ENCODE results near the gene USP32. TPM values are rescaled to one million over a fixed set of nuclear protein-coding genes. Genes with fewer than 3 reads are reported as not detected.
"Not testable (repeated sequence)": the region's sequence is repeated elsewhere in the genome, so short reads cannot be mapped to it uniquely, and the experiment has no call there.

Gene USP32
- total RNA-seq, 1 donor from 2014 or later = 22.8 TPM

- no peak overlapping the region for H3K4me3 ChIP-seq
- no peak for DNase-seq
Observed at GRCh38 chr17:60335289-60335688, 56.6 kb downstream of the USP32 start.

GRCh38 chr17:60333628-60334031 is 58.3 kb downstream of the USP32 start:
- no peak for DNase-seq
- intact Hi-C loops (cut with micrococcal nuclease) = no loop called here
- TF ChIP-seq CTCF (IDR thresholded peaks at IDR 0.05; ENCODE audit: borderline replicate concordance) = no peak

More at GRCh38 chr17:60335289-60335688, 56.6 kb downstream of the USP32 start:
- no peak for TF ChIP-seq CTCF (IDR thresholded peaks at IDR 0.05; ENCODE audit: borderline replicate concordance)
- H3K27me3 ChIP-seq (ENCODE audit: low read depth) = no peaks in the 10 kb centered on the region
- no peaks in the 10 kb centered on the region for H3K9me3 ChIP-seq (replicated peaks)
- intact Hi-C loops (cut with micrococcal nuclease) = no loop called here
- H3K4me1 ChIP-seq = no peaks in the 10 kb centered on the region
- no peaks in the 10 kb centered on the region for H3K36me3 ChIP-seq
- no peak overlapping the region for H3K27ac ChIP-seq (replicated peaks)

GRCh38 chr17:60333072-60333471 is 58.9 kb downstream of the USP32 start:
- DNase-seq; H3K4me1 ChIP-seq; H3K27ac ChIP-seq (replicated peaks); intact Hi-C loops (cut with micrococcal nuclease); H3K27me3 ChIP-seq (ENCODE audit: low read depth); H3K9me3 ChIP-seq (replicated peaks); H3K4me3 ChIP-seq: not testable (repeated sequence)
- H3K36me3 ChIP-seq = peaks cover 11% of the 10 kb centered on the region

More at GRCh38 chr17:60333628-60334031, 58.3 kb downstream of the USP32 start:
- peaks cover 5% of the 10 kb centered on the region for H3K36me3 ChIP-seq
- H3K4me3 ChIP-seq = no peak overlapping the region
- H3K27me3 ChIP-seq (ENCODE audit: low read depth) = no peaks in the 10 kb centered on the region
- H3K4me1 ChIP-seq = no peaks in the 10 kb centered on the region
- H3K27ac ChIP-seq (replicated peaks) = no peak overlapping the region
- H3K9me3 ChIP-seq (replicated peaks) = no peaks in the 10 kb centered on the region

GRCh38 chr17:60332574-60332973 is 59.4 kb downstream of the USP32 start:
- intact Hi-C loops (cut with micrococcal nuclease) = no loop called here
- DNase-seq = no peak
- no peaks in the 10 kb centered on the region for H3K4me1 ChIP-seq
- H3K36me3 ChIP-seq = peaks cover 16% of the 10 kb centered on the region
- no peak for TF ChIP-seq CTCF (IDR thresholded peaks at IDR 0.05; ENCODE audit: borderline replicate concordance)
- no peak overlapping the region for H3K4me3 ChIP-seq
- H3K9me3 ChIP-seq (replicated peaks) = no peaks in the 10 kb centered on the region
- H3K27me3 ChIP-seq (ENCODE audit: low read depth) = no peaks in the 10 kb centered on the region
- H3K27ac ChIP-seq (replicated peaks) = no peak overlapping the region

- no peak overlapping the region for H3K27ac ChIP-seq (replicated peaks)
- intact Hi-C loops (cut with micrococcal nuclease) = no loop called here
- no peak for TF ChIP-seq CTCF (IDR thresholded peaks at IDR 0.05; ENCODE audit: borderline replicate concordance)
Observed at GRCh38 chr17:60330731-60331130, 61.2 kb downstream of the USP32 start.

GRCh38 chr17:60328679-60329078 is 63.3 kb downstream of the USP32 start:
- no peaks in the 10 kb centered on the region for H3K4me1 ChIP-seq
- no peaks in the 10 kb centered on the region for H3K9me3 ChIP-seq (replicated peaks)
- H3K27ac ChIP-seq (replicated peaks) = no peak overlapping the region
- no peak overlapping the region for H3K4me3 ChIP-seq
- H3K36me3 ChIP-seq = peaks cover 17% of the 10 kb centered on the region
- TF ChIP-seq CTCF (IDR thresholded peaks at IDR 0.05; ENCODE audit: borderline replicate concordance) = no peak
- intact Hi-C loops (cut with micrococcal nuclease) = no loop called here
- no peak for DNase-seq
- H3K27me3 ChIP-seq (ENCODE audit: low read depth) = no peaks in the 10 kb centered on the region

More at GRCh38 chr17:60330731-60331130, 61.2 kb downstream of the USP32 start:
- Histone ChIP-seq H3K4me3 (no peak overlapping the region), H3K4me1 (no peaks in the 10 kb centered on the region), H3K27me3 (ENCODE audit: low read depth) (no peaks in the 10 kb centered on the region), H3K9me3 (replicated peaks) (no peaks in the 10 kb centered on the region), H3K36me3 (peaks cover 17% of the 10 kb centered on the region)
- DNase-seq = no peak

Measured in left ventricle myocardium inferior (tissue), 1 donor.